ENCODE measurements around the gene SCGB1A1.

The SCGB1A1 gene

DNA sequence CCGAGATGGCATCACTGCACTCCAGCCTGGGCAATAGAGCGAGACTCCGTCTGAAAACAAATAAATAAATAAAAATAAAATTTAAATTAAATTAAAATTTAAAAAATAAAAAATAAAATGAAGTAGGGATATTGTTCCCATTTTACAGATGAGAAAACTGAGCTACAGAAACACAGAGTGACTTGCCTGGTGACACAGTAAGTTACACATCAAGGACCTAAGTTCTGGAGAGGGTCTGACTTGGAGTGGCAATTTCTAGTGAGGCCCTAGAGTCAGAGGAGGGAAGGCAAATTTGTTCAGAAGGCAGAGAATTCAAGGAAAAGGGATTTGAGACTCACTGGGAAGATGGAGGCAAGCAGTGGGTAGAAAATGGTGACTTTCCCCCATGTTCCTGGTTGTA is 2.0 kb downstream of the SCGB1A1 start:
- DNase-seq (ENCODE audit: insufficient read length, low spot score), result no peak
- no peak for FAIRE-seq
- TF ChIP-seq, protein P1, sequence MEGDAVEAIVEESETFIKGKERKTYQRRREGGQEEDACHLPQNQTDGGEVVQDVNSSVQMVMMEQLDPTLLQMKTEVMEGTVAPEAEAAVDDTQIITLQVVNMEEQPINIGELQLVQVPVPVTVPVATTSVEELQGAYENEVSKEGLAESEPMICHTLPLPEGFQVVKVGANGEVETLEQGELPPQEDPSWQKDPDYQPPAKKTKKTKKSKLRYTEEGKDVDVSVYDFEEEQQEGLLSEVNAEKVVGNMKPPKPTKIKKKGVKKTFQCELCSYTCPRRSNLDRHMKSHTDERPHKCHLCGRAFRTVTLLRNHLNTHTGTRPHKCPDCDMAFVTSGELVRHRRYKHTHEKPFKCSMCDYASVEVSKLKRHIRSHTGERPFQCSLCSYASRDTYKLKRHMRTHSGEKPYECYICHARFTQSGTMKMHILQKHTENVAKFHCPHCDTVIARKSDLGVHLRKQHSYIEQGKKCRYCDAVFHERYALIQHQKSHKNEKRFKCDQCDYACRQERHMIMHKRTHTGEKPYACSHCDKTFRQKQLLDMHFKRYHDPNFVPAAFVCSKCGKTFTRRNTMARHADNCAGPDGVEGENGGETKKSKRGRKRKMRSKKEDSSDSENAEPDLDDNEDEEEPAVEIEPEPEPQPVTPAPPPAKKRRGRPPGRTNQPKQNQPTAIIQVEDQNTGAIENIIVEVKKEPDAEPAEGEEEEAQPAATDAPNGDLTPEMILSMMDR (IDR thresholded peaks at IDR 0.05; ENCODE audit: insufficient read depth, missing control alignments), result no peak

GRCh38 chr11:62421996-62422395 is 3.2 kb downstream of the SCGB1A1 start:
- TF ChIP-seq, protein P1 (IDR thresholded peaks at IDR 0.05; ENCODE audit: insufficient read depth, missing control alignments), result no peak
- no peak for FAIRE-seq

GRCh38 chr11:62423012-62423411 is 4.2 kb downstream of the SCGB1A1 start:
- no peak for FAIRE-seq

More at GRCh38 chr11:62421996-62422395, 3.2 kb downstream of the SCGB1A1 start:
- no peak for DNase-seq (ENCODE audit: insufficient read length, low spot score)

GRCh38 chr11:62427630-62428233 is 8.9 kb downstream of the SCGB1A1 start:
- TF ChIP-seq, protein P1 (IDR thresholded peaks at IDR 0.05; ENCODE audit: insufficient read depth, missing control alignments), result no peak
- DNase-seq (ENCODE audit: insufficient read length, low spot score) (no peak), FAIRE-seq (no peak)

More at GRCh38 chr11:62423012-62423411, 4.2 kb downstream of the SCGB1A1 start:
- no peak for DNase-seq (ENCODE audit: insufficient read length, low spot score)
- TF ChIP-seq, protein P1 (IDR thresholded peaks at IDR 0.05; ENCODE audit: insufficient read depth, missing control alignments), result no peak

GRCh38 chr11:62428871-62429560 is 10.2 kb downstream of the SCGB1A1 start:
- DNase-seq (ENCODE audit: insufficient read length, low spot score) (no peak), FAIRE-seq (no peak)
- TF ChIP-seq, protein P1 (IDR thresholded peaks at IDR 0.05; ENCODE audit: insufficient read depth, missing control alignments), result no peak

- TF ChIP-seq, protein P1 (IDR thresholded peaks at IDR 0.05; ENCODE audit: insufficient read depth, missing control alignments), result no peak
- DNase-seq (ENCODE audit: insufficient read length, low spot score) (no peak), FAIRE-seq (no peak)
Observed at GRCh38 chr11:62430425-62430824, 11.6 kb downstream of the SCGB1A1 start.
